HG03108 (cell line): Measurements from ENCODE around the gene ZNF302.
A peak's percentile ranks its signal among the peaks of the same experiment; 100 is the strongest.

ENCODE experiments used
- ATAC-seq: cut with Tn5 transposase; IDR thresholded peaks from one replicate; pipeline ENCODE4 v1.9.1; 2021; ENCODE audit warnings: moderate library complexity; ENCODE audit not compliant: unreplicated experiment

The ZNF302 gene

DNA sequence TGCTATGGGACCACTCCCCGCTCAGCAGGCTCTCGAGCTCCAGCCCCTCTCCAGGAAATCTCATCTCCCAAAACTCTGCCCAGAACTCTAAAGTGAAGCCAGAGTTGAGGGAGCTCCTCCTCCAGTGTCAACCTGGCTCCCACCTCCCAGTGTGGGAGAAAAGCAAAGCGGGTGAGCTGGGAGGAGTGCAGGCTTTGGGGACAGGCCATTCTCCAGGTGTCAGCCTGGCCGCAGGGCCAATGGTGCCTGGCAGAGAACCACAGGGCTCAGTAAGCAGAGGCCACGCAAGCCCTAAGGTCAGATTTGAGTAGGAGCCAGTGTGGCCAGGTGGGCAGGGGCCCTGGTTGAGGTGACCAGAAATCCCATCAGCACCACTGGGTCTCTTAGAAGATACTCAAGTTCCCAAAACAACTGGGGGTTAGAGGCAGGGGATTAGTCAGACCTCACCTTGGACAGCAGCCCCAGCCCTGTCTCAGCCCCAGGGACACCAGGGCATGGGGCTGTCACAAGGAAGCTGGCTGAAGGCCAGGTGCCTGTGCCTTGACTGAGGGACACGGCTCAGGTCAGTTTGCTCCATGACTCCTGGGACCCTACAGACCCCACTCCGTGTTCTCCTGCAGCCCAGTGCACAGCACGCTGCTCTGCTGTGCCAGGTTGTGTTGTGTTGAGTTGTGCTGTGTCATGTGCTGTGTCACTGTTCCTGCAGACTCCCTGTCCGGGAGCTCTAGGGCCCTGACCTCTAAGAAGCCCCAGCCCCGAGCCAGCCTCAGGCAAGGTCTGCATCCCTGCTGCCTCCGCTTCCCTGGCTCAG is 53.7 kb downstream of the ZNF302 start:
- ATAC-seq, result no peak

DNA sequence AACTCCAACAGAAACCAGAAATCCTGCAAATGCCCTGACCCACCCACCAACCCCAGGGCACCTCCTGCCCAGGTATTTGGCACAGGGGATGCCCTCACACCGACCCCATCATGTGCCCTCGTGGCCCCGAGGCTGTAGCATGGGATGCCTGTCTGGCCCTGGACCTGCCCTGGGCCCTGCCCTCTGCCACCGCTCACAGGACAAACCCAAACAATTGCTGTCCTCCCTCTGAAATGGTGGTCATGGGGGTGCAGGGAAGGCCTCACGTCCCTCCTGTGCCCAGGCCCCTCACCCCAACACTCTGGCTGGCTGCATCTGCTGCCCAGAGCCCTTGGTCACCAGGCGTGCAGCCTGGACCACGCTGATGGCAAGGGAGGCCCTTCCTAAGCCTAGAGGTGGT is 54.5 kb downstream of the ZNF302 start:
- ATAC-seq, result no peak

DNA sequence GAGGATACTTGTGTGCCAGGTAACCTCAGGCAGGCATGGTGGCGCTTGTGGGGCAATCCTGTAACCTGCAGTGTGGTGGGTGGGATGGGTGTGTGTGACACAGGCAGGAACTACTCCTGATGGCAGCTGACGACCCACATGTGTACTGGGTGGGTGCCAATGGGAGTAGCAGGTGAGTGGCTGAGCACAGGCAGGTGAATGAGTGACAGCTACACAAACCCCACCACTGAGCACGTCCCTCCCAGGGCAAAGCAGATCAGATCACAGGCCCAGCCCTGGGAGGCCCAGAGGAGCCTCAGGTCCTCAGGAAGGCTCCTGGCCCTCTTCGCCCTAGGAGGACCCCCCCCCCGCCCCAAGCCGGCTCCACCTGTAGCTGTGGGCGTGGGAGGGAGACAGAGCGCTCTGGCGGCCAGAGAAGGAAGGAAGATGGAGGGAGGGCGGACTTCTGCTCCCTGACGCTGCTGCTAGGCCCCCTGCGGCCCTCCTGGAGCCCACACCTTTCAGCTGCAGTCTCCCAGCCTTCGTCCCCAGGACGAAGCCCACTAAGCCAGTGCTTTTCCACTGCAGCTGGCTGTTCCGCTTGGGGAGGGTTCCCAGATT is 55.2 kb downstream of the ZNF302 start:
- ATAC-seq, result no peak

DNA sequence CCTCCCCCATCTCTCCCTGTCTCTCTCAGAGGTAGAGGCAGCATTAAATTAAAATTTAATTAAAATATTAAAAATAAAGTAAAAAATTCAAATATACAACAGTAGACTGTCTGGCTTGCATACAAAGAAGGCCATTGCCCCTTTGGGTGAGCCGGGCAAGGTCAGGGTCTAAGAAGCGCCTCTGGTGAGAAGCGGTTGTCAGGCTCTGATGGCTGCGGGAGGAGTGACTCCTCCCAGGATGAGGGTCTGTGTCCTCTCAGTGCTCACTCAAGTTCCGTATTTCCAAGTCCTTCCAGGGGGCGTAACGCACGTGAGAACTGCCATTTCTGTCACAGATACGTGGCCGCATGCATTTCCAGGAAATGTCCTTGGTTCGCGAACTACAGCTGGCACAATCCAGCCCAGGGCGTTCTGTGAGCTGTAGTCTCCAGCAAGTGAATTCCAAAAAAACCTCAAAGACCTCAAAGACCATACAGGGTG is 55.8 kb downstream of the ZNF302 start:
- ATAC-seq, result peak; percentile 5

DNA sequence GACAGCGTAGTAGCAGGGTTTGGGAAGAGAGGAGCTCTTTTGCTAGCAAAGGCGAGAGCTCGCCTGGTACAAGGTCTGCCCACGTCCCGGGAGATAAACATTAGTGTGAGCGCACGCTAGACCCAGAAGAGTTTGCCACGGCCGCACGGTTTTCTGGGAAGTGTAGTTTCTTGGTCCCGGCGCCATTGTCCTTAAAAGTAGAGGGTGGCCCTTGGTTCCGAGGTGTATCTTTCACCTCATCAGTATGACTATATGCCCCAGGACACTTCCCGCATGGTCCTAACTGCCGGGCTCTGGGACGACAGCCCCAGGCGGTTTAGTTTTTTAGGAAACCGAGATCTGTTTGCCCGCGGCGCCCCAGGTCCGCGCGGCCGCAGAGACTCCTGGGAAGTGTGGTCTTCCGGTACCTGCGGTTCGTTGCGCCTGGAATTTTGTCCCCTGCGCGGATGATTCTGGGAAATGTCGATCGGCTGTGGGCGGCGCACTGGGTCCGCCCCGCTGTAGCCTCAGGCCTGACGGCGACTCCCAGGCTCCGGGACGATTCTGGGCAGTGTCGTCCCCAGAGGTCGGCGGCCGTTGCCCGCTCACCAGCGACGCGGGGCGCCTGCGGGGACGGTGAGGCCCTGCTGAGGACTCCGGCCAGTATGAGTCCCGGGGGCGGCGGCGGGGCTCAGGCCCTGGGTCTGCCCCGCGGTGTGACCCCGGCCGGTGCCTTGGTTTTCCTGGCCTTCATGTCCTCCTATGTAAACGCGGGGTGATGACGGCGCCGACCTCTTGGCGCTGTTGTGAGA is 56.5 kb downstream of the ZNF302 start, which contains the start of gene ZNF181:
ZNF181 (plus strand) TSS at position 498 of the 791 bp plus-strand sequence. CDS start 795 bp downstream, outside the sequence.
- ATAC-seq, result peak; percentile 79

DNA sequence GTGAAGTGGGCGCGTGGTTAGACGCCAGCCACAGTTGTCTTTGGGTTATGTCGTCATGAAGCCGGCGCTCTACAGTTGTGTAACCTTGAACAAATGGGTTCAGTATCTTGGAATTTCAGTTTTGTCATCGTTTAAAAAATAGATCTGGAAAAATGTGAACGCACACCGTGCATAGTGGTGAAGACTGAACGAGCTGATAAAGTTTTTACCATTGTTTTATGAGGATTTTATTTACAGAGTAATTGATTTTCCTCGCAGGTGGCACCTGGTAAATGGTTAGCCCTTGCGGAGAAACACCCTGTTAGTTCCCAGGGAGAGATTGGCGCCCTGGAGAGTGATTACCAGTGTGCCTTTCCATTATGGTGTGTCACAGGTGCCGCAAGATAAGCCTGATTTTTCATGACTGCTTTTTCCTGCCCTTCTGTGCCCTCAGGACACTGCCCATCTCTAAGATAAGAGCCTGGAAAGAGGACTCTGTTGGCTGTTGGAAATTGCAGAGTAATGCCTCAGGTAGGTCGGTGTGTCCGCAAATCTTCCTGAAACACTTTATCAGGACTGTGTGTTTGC is 57.1 kb downstream of the ZNF302 start:
- no peak for ATAC-seq
